Measurements from ENCODE around the gene FURIN.

- TF ChIP-seq MAX (IDR thresholded peaks at IDR 0.05) (no peak), MYC (IDR thresholded peaks at IDR 0.05; ENCODE audit: borderline replicate concordance, low read length) (no peak), FOSL2 (IDR thresholded peaks at IDR 0.05) (no peak), FOSL2 (CRISPR knock-in tag; IDR thresholded peaks at IDR 0.05) (no peak), CEBPB (IDR thresholded peaks at IDR 0.05) (no peak), HOXA7 (CRISPR knock-in tag; IDR thresholded peaks at IDR 0.05) (no peak), CTCF (IDR thresholded peaks at IDR 0.05) (no peak), POLR2A (IDR thresholded peaks at IDR 0.05; ENCODE audit: low read length) (no peak)
Measured at GRCh38 chr15:90906181-90906849, 37.9 kb downstream of the FURIN start.
